HepG2 (cell line): Measurements from ENCODE around the gene PRSS36. TPM values are rescaled to one million over a fixed set of nuclear protein-coding genes. Genes with fewer than 3 reads are reported as not detected.

ENCODE experiments used
- ATAC-seq: fragments of 200-7000 bp; cut with Tn5 transposase; 3 replicates; pipeline ENCODE4 v1.9.1; 2020; ENCODE audit warnings: mild to moderate bottlenecking, moderate library complexity
- BruUV-seq: library from RNA; stranded (reverse); fragments of 400-500 nt; replicated peaks from 2 replicates; lab custom pipeline; 2021; lab: Mats Ljungman, UMichigan
- CTCF ChIA-PET: fragments of 300-600 bp; formaldehyde crosslinking; extraction: SDS; loops from one replicate; lab custom pipeline; 2021; ENCODE audit warnings: low total read pairs, inconsistent platforms, low intra/inter-chr PET ratio; lab: Yijun Ruan, JAX
- POLR2A ChIA-PET: fragments of 350-600 bp; sonication (Branson Sonifier 250); formaldehyde crosslinking; loops from one replicate; lab custom pipeline; 2020; ENCODE audit warnings: antibody characterized with exemption, inconsistent platforms; lab: Yijun Ruan, JAX
- DNase-seq: peaks from one replicate; pipeline ENCODE4 v3.0.0-alpha.2; 2015; ENCODE audit warnings: low spot score
- FAIRE-seq: peaks from 3 replicates; lab custom pipeline; 2011; peaks lifted over from hg19 to GRCh38; lab: Jason Lieb, UNC
- H2AFZ ChIP-seq: one replicate; pipeline ENCODE4 v1.6.1; 2011; ENCODE audit warnings: low read length, inconsistent platforms
- H3K27ac ChIP-seq: fragments of 300-600 bp; 3 replicates; pipeline ENCODE4 v1.8.0; 2011; ENCODE audit warnings: mixed run types, mild to moderate bottlenecking, mixed read lengths, low read length, inconsistent platforms; ENCODE audit not compliant: insufficient read depth; ENCODE audit errors: extremely low read length
- H3K27me3 ChIP-seq, 2 experiments: fragments of 200-600 bp in 1 of 2; 2 replicates in 1 of 2; 3 replicates in 1 of 2; pipeline versions ENCODE4 v1.6.0 to v1.8.0; 2011; ENCODE audit warnings: low read length in 2 of 2, mild to moderate bottlenecking in 2 of 2, moderate library complexity in 2 of 2, inconsistent platforms in 1 of 2; ENCODE audit not compliant: insufficient read depth in 2 of 2, control insufficient read depth in 1 of 2
- H3K36me3 ChIP-seq, 2 experiments: fragments of 200-600 bp in 1 of 2; replicated peaks in 1 of 2; 2 replicates in 1 of 2; 3 replicates in 1 of 2; pipeline versions ENCODE4 v1.5.1 to v1.8.0; 2011; ENCODE audit warnings: low read length in 2 of 2, inconsistent platforms in 1 of 2; ENCODE audit not compliant: insufficient read depth in 2 of 2, control insufficient read depth in 1 of 2
- H3K4me1 ChIP-seq: 2 replicates; pipeline ENCODE4 v1.5.1; 2012; ENCODE audit warnings: low read length, inconsistent platforms; ENCODE audit not compliant: insufficient read depth
- H3K4me2 ChIP-seq: 2 replicates; pipeline ENCODE4 v1.6.0; 2011; ENCODE audit warnings: low read depth, low read length, inconsistent platforms
- H3K4me3 ChIP-seq, 3 experiments: fragments of 200-600 bp in 1 of 3; sonication (generic), shearing (Covaris generic) in 1 of 3; replicated peaks in 1 of 3; 2 replicates each; pipeline ENCODE4 v1.5.1; 2011 to 2016; ENCODE audit warnings: low read length in 3 of 3, inconsistent platforms in 2 of 3, low read depth in 2 of 3, mild to moderate bottlenecking in 2 of 3, control low read depth in 1 of 3, mixed read lengths in 1 of 3; ENCODE audit not compliant: insufficient read depth in 1 of 3
- H3K79me2 ChIP-seq: one replicate; pipeline ENCODE4 v1.6.1; 2011; ENCODE audit warnings: low read length, inconsistent platforms; ENCODE audit not compliant: insufficient read depth
- H3K9ac ChIP-seq: 2 replicates; pipeline ENCODE4 v1.6.0; 2011; ENCODE audit warnings: mild to moderate bottlenecking, low read depth, low read length, inconsistent platforms; ENCODE audit not compliant: insufficient read depth
- H3K9me3 ChIP-seq: 2 replicates; pipeline ENCODE4 v1.5.1; 2012; ENCODE audit warnings: mild to moderate bottlenecking, low read length
- H4K20me1 ChIP-seq: 2 replicates; pipeline ENCODE4 v1.6.0; 2011; ENCODE audit warnings: inconsistent platforms, mild to moderate bottlenecking, low read length, moderate library complexity; ENCODE audit not compliant: insufficient read depth
- FOXK2 ChIP-seq: fragments of 450-650 bp; IDR thresholded peaks from 2 replicates; pipeline ENCODE4 v1.6.1; 2016
- POLR2AphosphoS2 ChIP-seq: IDR thresholded peaks from 2 replicates; pipeline ENCODE4 v1.6.1; 2011; ENCODE audit warnings: low read depth, low read length, improper control_type of control experiment
- SSRP1 ChIP-seq: IDR thresholded peaks from 2 replicates; pipeline ENCODE4 v1.6.1; 2016; ENCODE audit warnings: control low read depth
- ZBED4 ChIP-seq: sonication (generic); formaldehyde crosslinking; IDR thresholded peaks from 2 replicates; pipeline ENCODE4 v1.4.0; 2020; ENCODE audit warnings: missing genetic modification reagents, borderline replicate concordance
- ZNF672 ChIP-seq: sonication (generic); formaldehyde crosslinking; IDR thresholded peaks from 2 replicates; pipeline ENCODE4 v1.8.1; 2022; ENCODE audit warnings: missing genetic modification reagents
- ZNF704 ChIP-seq: sonication (generic); formaldehyde crosslinking; IDR thresholded peaks from 2 replicates; pipeline ENCODE4 v1.8.1; 2023; ENCODE audit warnings: mild to moderate bottlenecking, inconsistent platforms, moderate library complexity, missing genetic modification reagents, borderline replicate concordance
- WGBS: methylation state at CpG from one replicate; pipeline ENCODE4 v1.1.6; 2017; ENCODE audit warnings: low lambda C conversion rate; 5-methylcytosine and 5-hydroxymethylcytosine counted together
- in situ Hi-C: cut with HindIII; loops from 2 replicates; pipeline ENCODE4 v1.10.0; 2017; ENCODE audit warnings: low pct_unique_long_range_greater_than_20kb; ENCODE audit not compliant: extremely low pct_ligation_motif_present
- intact Hi-C: fragments of 100-400 bp; cut with micrococcal nuclease; formaldehyde crosslinking; loops from one replicate; pipeline ENCODE4 v1.10.0; 2022; ENCODE audit not compliant: unreplicated experiment
- polyA plus RNA-seq, 8 experiments: library from polyadenylated mRNA; depleted of rRNA in 3 of 8; stranded (reverse) in 7 of 8; unstranded in 1 of 8; fragments of >200 nt; fragmentation: Illumina TruSeq in 4 of 8; extraction: Trizol in 4 of 8; gene quantifications; 2 replicates each; pipeline versions ENCODE4 v1.2.1 to v1.2.3, GENCODE V29; 2011 to 2016; ENCODE audit warnings: low read depth in 4 of 8, missing spikeins in 1 of 8, mixed read lengths in 1 of 8; ENCODE audit not compliant: insufficient read depth in 1 of 8
- total RNA-seq, 5 experiments: library from RNA; depleted of rRNA; stranded (reverse); fragments of >200 nt; fragmentation: Illumina TruSeq; extraction: Trizol; gene quantifications; 2 replicates each; pipeline ENCODE4 v1.2.3, GENCODE V29; 2016; ENCODE audit warnings: low read depth in 1 of 5
- TF ChIP-seq, protein P1 (sequence below): sonication (generic); formaldehyde crosslinking; IDR thresholded peaks from 2 replicates; pipeline ENCODE4 v1.5.1; 2020; ENCODE audit warnings: mild to moderate bottlenecking, missing genetic modification reagents, borderline replicate concordance
- TF ChIP-seq, protein P2 (sequence below), 2 experiments: fragments of 450-650 bp in 1 of 2; sonication (generic) in 1 of 2; formaldehyde crosslinking; IDR thresholded peaks; 2 replicates each; pipeline versions ENCODE4 v1.5.0 to v1.8.0; 2020 to 2022; ENCODE audit warnings: mild to moderate bottlenecking in 1 of 2, missing genetic modification reagents in 1 of 2

PRSS36 gene
- total and polyA plus RNA-seq, 2 of the 13 experiments (the other 11 are each of a cell fraction or from before 2014, with no cell fraction given), result 1.5 to 2.1 TPM

DNA sequence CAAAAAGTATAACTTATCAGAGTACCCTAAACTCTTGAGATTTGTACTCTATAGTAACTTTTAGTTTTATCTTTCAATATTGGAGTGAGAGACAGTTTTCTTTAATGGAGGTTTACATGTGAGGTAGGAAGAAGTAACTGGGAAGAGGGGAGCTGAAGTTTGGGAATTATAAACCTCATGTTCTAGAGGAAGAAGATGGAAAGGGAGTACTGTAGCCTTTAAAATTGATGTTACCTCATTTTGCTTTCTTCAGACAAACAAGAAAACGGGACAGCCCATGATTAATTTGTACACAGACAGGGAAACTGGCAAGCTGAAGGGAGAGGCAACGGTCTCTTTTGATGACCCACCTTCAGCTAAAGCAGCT is 39.5 kb upstream of the PRSS36 start (continued):
- TF ChIP-seq, protein P1, sequence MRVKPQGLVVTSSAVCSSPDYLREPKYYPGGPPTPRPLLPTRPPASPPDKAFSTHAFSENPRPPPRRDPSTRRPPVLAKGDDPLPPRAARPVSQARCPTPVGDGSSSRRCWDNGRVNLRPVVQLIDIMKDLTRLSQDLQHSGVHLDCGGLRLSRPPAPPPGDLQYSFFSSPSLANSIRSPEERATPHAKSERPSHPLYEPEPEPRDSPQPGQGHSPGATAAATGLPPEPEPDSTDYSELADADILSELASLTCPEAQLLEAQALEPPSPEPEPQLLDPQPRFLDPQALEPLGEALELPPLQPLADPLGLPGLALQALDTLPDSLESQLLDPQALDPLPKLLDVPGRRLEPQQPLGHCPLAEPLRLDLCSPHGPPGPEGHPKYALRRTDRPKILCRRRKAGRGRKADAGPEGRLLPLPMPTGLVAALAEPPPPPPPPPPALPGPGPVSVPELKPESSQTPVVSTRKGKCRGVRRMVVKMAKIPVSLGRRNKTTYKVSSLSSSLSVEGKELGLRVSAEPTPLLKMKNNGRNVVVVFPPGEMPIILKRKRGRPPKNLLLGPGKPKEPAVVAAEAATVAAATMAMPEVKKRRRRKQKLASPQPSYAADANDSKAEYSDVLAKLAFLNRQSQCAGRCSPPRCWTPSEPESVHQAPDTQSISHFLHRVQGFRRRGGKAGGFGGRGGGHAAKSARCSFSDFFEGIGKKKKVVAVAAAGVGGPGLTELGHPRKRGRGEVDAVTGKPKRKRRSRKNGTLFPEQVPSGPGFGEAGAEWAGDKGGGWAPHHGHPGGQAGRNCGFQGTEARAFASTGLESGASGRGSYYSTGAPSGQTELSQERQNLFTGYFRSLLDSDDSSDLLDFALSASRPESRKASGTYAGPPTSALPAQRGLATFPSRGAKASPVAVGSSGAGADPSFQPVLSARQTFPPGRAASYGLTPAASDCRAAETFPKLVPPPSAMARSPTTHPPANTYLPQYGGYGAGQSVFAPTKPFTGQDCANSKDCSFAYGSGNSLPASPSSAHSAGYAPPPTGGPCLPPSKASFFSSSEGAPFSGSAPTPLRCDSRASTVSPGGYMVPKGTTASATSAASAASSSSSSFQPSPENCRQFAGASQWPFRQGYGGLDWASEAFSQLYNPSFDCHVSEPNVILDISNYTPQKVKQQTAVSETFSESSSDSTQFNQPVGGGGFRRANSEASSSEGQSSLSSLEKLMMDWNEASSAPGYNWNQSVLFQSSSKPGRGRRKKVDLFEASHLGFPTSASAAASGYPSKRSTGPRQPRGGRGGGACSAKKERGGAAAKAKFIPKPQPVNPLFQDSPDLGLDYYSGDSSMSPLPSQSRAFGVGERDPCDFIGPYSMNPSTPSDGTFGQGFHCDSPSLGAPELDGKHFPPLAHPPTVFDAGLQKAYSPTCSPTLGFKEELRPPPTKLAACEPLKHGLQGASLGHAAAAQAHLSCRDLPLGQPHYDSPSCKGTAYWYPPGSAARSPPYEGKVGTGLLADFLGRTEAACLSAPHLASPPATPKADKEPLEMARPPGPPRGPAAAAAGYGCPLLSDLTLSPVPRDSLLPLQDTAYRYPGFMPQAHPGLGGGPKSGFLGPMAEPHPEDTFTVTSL (CRISPR knock-in tag), result no peak
- TF ChIP-seq, protein P2, sequence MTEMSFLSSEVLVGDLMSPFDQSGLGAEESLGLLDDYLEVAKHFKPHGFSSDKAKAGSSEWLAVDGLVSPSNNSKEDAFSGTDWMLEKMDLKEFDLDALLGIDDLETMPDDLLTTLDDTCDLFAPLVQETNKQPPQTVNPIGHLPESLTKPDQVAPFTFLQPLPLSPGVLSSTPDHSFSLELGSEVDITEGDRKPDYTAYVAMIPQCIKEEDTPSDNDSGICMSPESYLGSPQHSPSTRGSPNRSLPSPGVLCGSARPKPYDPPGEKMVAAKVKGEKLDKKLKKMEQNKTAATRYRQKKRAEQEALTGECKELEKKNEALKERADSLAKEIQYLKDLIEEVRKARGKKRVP (CRISPR knock-in tag; IDR thresholded peaks at IDR 0.05), result no peak
- no peak for TF ChIP-seq FOXK2

DNA sequence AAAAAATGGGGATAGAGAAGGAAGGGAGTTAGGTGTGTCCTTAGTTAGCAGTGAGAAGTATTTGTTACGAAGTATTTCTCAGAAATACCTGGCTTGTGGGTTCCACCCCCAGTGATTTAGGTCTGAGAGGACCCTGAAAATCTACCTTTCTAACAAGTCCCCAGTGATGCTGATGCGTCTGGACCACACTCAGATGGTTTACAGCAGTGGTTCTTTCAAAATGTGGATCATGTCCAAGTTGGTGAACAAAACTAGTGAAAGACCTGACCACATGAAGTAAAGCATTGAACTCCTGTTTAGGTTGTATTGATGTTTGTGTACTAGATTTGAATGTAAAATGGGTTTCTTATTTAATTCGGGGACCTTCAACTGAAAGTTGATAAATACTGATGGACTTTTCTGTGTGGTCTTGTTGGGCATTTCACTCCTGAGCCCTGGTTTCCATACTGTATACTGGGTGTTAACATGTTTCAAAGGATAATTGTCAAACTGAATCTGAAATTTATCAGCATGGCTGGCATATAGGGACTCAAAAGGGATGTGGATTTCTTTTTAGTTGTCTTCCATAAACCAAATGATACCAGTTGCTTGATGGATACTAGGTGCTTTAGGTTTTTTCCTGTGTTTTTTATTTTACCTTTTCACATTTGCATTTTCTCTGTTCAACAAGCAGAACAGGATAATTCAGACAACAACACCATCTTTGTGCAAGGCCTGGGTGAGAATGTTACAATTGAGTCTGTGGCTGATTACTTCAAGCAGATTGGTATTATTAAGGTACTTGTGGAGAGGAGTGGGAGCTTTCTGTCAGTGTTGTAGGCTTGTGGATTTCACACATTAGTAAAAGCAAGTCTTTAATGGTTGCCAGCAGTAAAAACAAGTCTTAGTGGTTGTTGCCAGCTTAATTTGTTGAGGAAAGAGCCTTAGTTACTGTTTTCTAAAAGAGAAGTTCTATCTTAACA is 38.9 kb upstream of the PRSS36 start:
- Histone ChIP-seq H3K4me1 (peaks cover 30% of the 10 kb centered on the region), H3K4me3 (no peak overlapping the region), H3K27me3 (no peaks in the 10 kb centered on the region), H3K9ac (no peak overlapping the region), H3K9me3 (no peaks in the 10 kb centered on the region), H3K27ac (no peak overlapping the region), H3K36me3 (peaks cover 61 to 98% of the 10 kb centered on the region in 2 experiments), H4K20me1 (peaks cover 78% of the 10 kb centered on the region), H2AFZ (no peak overlapping the region), H3K4me2 (no peak overlapping the region), H3K79me2 (peaks cover 27% of the 10 kb centered on the region)
- DNase-seq (no peak), ATAC-seq (no peak), FAIRE-seq (no peak)
- in situ Hi-C loops (no loop called here), intact Hi-C loops (no loop called here)
- WGBS, result 96% methylated on average over 3 of the region's 3 CpGs
- BruUV-seq, result no TSS peak
- POLR2A ChIA-PET, result interaction anchor here (1.2 to 1.4 kb wide), 2 partner anchors 8 to 18 kb away, joined by 3 to 5 read pairs; no protein-coding TSS in a partner anchor
- CTCF ChIA-PET, result no interaction called here
- no peak for TF ChIP-seq ZBED4 (CRISPR knock-in tag)
- TF ChIP-seq POLR2AphosphoS2, result peak; percentile 82
- TF ChIP-seq ZNF704 (CRISPR knock-in tag), result no peak
- TF ChIP-seq ZNF672 (CRISPR knock-in tag), result no peak
- TF ChIP-seq SSRP1 (CRISPR knock-in tag), result 0 out of 2 replicates have a peak, but pooled peaks have one; percentile 34
